Stimulated activated CD4-positive, alpha-beta T cell treated with anti-CD3 and anti-CD28 coated beads, TNF-alpha, amount 100 ng/mL, for 1 hour (primary cell): ENCODE data around the gene CAVIN1.
A peak's percentile ranks its signal among the peaks of the same experiment; 100 is the strongest.
"Not testable (repeated sequence)": the region's sequence is repeated elsewhere in the genome, so short reads cannot be mapped to it uniquely, and the experiment has no call there.

Experiments used
- DNase-seq, 3 donors: peaks; one replicate each; pipeline ENCODE4 v3.0.0-alpha.2; 2020; ENCODE audit warnings: low read depth in 3 of 3, low spot score in 1 of 3

The CAVIN1 gene, protein sequence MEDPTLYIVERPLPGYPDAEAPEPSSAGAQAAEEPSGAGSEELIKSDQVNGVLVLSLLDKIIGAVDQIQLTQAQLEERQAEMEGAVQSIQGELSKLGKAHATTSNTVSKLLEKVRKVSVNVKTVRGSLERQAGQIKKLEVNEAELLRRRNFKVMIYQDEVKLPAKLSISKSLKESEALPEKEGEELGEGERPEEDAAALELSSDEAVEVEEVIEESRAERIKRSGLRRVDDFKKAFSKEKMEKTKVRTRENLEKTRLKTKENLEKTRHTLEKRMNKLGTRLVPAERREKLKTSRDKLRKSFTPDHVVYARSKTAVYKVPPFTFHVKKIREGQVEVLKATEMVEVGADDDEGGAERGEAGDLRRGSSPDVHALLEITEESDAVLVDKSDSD

GRCh38 chr17:42422958-42423712 is at the start of gene CAVIN1:
CAVIN1 (minus strand) TSS chr17:42423256; CDS start chr17:42423097, 159 bp downstream.
- no peak for DNase-seq

DNA sequence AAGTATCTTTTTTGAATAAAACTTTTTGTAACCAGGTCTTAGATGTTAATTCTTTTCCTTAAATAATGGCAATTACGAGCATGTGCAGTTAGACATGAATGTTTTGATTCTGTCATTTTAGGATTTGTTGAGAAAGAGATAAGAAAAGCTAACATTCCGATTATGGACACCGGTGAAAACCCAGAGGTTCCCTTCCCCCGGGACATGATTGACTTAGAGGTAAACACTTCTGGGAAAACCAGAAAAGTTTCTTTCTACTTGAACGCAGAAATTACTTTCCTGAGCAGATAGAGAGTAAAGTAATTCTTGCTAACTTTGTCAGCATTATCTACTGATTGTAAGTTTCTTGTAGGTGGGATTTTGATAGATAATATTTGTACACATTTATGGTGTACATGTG is 44.8 kb upstream of the CAVIN1 start:
- DNase-seq: no peak

DNA sequence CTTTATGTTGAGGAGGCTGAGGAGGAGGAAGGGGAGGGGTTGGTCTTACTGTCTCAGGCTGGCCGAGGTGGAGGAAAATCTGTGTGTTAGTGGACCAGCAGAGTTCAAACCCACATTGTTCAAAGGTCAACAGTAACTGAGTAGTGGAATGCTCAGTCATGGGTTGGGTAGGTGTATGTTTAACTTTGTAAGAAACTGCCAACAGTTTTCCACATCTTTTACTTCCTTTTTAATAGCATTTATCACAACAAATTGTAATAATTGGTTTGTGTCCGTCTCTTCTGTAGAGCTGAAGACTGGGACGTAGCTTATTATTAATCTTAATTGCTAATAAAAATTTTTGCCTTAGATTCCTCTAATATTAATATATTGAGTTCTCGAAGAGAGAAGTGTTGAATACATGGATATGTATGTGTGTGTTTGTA is 40.9 kb upstream of the CAVIN1 start:
- no peak for DNase-seq

DNA sequence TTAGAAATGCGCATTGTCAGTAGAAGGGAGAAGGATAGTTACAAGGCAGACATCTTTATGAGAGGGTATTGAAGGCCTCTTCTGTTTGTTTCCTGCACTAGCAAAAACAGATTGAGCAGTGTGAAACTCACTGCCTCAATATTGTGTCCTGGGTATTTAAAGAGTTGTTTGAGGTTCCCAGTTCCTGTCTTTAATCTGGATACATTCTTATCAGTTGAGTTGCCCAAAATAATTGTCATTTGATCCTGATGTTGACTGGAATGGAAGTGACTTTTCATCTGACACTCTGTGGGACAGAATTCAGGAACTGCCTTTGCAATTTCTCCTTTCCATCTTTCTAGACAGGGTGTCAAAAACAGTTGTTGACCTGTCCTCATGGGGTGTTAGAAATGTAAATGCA is 37.3 kb upstream of the CAVIN1 start:
- DNase-seq: no peak

DNA sequence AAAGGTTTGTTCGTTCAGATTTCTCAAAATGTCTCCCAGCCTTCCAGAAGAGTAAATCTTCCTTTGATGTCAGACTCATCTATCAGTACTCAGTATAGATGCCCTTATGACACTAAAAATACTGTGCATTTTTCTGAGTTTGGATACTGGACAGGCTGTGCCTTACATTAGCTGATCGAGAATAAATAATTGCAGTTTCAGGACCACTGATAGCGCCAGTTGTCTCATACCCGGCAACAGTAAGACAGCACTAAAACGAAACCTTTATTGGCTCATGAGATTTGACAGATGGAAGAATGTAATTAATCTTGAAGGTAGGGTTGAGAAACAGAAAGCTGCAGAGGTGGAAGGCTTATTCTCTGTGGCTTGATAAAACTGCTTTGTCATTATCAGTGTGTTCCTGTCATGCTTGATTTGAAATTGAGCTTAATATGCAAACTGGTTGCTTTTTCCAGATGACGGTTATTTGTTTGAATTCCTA is 36.8 kb upstream of the CAVIN1 start:
- DNase-seq: no peak

- no peak for DNase-seq
Observed at GRCh38 chr17:42459256-42459800, 36.3 kb upstream of the CAVIN1 start.

- peak; percentile 55 to 86 (median 65) for DNase-seq
Observed at GRCh38 chr17:42458497-42459255, 35.6 kb upstream of the CAVIN1 start, which contains the start of gene ATP6V0A1. ATP6V0A1 (plus strand) TSS chr17:42458878; CDS start chr17:42460895, 2,017 bp downstream.

- no peak for DNase-seq
Observed at GRCh38 chr17:42457107-42457792, 34.2 kb upstream of the CAVIN1 start.

GRCh38 chr17:42456223-42457106 is 33.4 kb upstream of the CAVIN1 start:
- no peak for DNase-seq

DNA sequence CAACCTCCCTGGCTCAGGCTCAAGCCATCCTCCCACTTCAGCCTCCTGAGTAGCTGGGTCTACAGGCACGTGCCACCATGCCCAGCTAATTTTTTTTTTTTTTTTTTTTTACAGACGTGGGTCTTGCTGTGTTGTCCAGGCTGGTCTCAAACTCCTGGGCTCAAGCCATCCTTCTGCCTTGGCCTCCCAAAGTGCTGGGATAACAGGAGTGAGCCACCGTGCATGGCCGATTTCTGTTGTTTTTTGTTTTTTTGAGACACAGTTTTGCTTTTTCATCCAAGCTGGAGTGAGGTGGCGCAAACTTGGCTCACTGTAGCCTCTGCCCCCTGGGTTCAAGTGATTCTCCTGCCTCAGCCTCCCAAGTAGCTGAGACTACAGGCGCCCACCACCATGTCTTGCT is 31.9 kb upstream of the CAVIN1 start:
- not testable (repeated sequence) for DNase-seq

DNA sequence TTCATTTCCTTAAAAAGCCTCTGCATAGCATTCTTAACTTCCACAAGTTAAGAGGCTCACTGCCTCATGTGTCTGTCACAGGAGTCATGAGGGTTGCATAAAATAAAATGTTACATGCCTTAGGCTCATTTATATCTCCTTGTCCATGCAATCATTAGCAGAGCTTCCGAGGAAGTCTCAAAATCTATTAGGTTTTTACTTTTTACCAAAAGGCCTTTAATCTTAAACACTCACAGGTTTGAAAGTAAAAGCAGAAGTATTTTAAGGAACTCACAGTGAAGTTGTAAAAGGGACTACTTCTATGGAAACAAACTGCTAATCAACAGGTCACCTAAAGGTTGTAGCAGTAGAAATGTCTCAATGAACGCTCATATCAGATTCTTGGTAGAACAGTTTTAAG is 30.4 kb upstream of the CAVIN1 start:
- no peak for DNase-seq

GRCh38 chr17:42451270-42451669 is 28.2 kb upstream of the CAVIN1 start:
- not testable (repeated sequence) for DNase-seq

DNA sequence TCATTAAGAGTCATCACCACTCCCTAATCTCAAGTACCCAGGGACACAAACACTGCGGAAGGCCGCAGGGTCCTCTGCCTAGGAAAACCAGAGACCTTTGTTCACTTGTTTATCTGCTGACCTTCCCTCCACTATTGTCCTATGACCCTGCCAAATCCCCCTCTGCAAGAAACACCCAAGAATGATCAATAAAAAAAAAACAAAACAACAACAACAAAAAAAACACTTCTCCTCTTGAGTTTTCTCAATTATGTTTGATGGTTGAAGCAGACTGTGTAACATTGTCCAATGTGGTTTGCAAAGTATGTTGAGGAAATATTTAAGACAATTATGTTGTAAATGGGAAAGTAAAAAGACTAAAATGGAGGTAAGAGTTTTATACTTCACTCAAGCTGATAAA is 26.8 kb upstream of the CAVIN1 start:
- not testable (repeated sequence) for DNase-seq

- DNase-seq: not testable (repeated sequence)
Observed at GRCh38 chr17:42449176-42449575, 26.1 kb upstream of the CAVIN1 start.

GRCh38 chr17:42442196-42442565 is 19.1 kb upstream of the CAVIN1 start:
- DNase-seq: no peak

DNA sequence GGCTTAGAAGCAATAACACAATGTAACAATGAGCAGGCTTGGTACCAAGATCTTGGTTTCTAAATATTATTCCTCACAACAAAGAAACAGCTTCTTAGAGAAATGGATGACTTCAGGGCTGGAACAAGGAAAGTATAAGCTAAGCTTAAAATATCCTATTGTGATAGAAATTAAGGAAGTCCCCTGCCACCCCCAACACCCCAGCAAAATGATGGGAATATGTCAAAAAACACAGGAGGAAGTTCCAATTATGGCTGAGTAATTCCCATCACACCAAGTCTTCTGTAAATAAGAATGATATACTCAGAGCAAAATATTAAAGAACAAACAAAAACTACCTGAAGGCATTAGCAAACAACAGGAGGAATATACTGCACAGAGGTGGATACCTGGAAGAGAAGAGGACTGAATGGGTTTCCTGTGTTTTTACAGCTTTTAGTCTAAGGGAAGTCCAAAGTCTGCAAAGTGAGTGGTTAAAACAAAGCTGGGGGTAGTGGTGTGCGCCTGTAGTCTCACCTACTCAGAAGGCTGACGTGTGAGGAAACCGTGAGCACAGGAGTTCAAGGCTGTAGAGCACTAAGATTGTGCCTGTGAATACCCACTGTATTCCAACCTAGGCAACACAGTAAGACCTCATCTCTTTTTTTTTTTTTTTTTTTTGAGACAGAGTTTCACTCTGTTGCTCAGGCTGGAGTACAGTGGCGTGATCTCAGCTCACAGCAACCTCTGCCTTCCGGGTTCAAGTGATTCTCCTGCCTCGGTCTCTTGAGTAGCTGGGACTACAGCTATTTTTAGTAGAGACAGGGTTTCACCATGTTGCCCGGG is 18.5 kb upstream of the CAVIN1 start:
- no peak for DNase-seq

DNA sequence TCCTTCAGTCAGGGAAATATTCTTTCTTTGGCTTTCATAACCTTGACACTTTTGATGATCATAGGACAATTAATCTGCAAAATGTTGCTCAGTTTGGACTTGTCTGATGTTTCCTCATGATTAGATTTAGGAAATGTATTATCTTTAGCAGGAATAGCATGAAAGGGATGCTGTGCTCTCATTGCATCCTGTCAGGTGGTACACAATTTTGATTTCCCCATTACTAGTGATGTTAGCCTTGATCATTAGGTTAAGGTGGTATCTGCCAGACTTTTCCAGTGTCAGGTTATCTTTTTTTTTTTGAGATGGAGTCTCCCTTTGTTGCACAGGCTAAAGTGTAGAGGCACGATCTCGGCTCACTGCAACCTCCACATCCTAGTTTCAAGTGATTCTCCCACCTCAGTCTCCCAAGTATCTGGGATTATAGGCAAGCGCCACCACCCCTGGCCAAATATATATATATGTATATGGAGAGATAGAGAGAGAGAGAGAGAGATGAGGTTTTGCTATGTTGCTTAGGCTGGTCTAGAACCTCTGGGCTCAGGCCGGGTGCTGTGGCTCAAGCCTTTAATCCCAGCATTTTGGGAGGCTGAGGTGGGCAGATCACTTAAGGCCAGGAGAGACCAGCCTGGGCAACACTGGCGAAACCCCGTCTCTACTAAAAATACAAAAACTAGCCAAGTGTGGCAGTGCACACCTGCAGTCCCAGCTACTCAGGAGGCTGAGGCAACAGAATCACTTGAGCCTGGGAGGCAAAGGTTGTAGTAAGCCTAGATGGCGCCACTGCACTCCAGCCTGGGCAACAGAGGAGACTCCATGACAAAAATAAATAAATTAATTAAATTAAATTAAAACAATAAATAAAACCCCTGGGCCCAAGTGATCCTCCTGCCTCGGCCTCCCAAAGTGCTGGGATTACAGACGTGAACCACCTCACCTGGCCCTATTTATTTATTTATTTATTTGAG is 15.8 kb upstream of the CAVIN1 start:
- no peak for DNase-seq
